Neural progenitor cell (in vitro differentiated cells): ENCODE data around the gene HELQ.

Experiments used
- CTCF ChIP-seq: fragments of 200-600 bp; sonication (generic); IDR thresholded peaks from 2 replicates; pipeline ENCODE4 v1.5.1; 2017; ENCODE audit warnings: antibody characterized with exemption, mild to moderate bottlenecking
- EZH2 ChIP-seq: fragments of 200-600 bp; sonication (generic); IDR thresholded peaks from 2 replicates; pipeline ENCODE4 v1.6.1; 2017; ENCODE audit warnings: antibody characterized with exemption, mild to moderate bottlenecking, moderate library complexity

GRCh38 chr4:83389756-83390505 is 65.7 kb downstream of the HELQ start:
- no peak for TF ChIP-seq EZH2
- no peak for TF ChIP-seq CTCF
